Measurements from ENCODE around the gene DHH. TPM values are rescaled to one million over a fixed set of nuclear protein-coding genes. Genes with fewer than 3 reads are reported as not detected.
"Not testable (repeated sequence)": the region's sequence is repeated elsewhere in the genome, so short reads cannot be mapped to it uniquely, and the experiment has no call there.

DHH gene
- total RNA-seq, 1 experiment from 2014 or later = not detected

GRCh38 chr12:49137476-49137875, 42.9 kb upstream of the DHH start:
- CTCF ChIA-PET = no interaction called here
- intact Hi-C loops (cut with micrococcal nuclease; ENCODE audit: unreplicated experiment) = no loop called here
- no peaks in the 10 kb centered on the region for H3K27me3 Mint-ChIP-seq (ENCODE audit: unreplicated experiment)

GRCh38 chr12:49136997-49137396, 42.4 kb upstream of the DHH start:
- H3K9me3 Mint-ChIP-seq (ENCODE audit: low read depth, unreplicated experiment); H3K4me1 Mint-ChIP-seq (ENCODE audit: low read depth, unreplicated experiment); BruUV-seq (replicated peaks); H3K27me3 Mint-ChIP-seq (ENCODE audit: unreplicated experiment); intact Hi-C loops (cut with micrococcal nuclease; ENCODE audit: unreplicated experiment); H3K36me3 Mint-ChIP-seq (ENCODE audit: insufficient read depth, unreplicated experiment); H3K4me3 Mint-ChIP-seq (ENCODE audit: low read depth, unreplicated experiment); DNase-seq; H3K27ac Mint-ChIP-seq (ENCODE audit: unreplicated experiment); CTCF ChIA-PET: not testable (repeated sequence)

More at GRCh38 chr12:49137476-49137875, 42.9 kb upstream of the DHH start:
- Mint-ChIP-seq H3K4me3 (ENCODE audit: low read depth, unreplicated experiment) (no peak overlapping the region), H3K27ac (ENCODE audit: unreplicated experiment) (no peak overlapping the region), H3K9me3 (ENCODE audit: low read depth, unreplicated experiment) (no peaks in the 10 kb centered on the region), H3K4me1 (ENCODE audit: low read depth, unreplicated experiment) (no peaks in the 10 kb centered on the region), H3K36me3 (ENCODE audit: insufficient read depth, unreplicated experiment) (no peaks in the 10 kb centered on the region)
- BruUV-seq (replicated peaks) = no TSS peak
- DNase-seq = no peak
- TF ChIP-seq CTCF (IDR thresholded peaks at IDR 0.05; ENCODE audit: unreplicated experiment) = no peak

GRCh38 chr12:49133590-49133989, 39.0 kb upstream of the DHH start:
- BruUV-seq (replicated peaks) = no TSS peak
- H3K27ac Mint-ChIP-seq (ENCODE audit: unreplicated experiment) = no peak overlapping the region
- no peak for TF ChIP-seq CTCF (IDR thresholded peaks at IDR 0.05; ENCODE audit: unreplicated experiment)
- intact Hi-C loops (cut with micrococcal nuclease; ENCODE audit: unreplicated experiment) = loop anchor here (2.0 kb wide), 1 partner anchor 101 kb away; no protein-coding TSS in a partner anchor
- peaks cover 8% of the 10 kb centered on the region for H3K4me1 Mint-ChIP-seq (ENCODE audit: low read depth, unreplicated experiment)
- DNase-seq = no peak
- CTCF ChIA-PET = no interaction called here
- H3K4me3 Mint-ChIP-seq (ENCODE audit: low read depth, unreplicated experiment) = no peak overlapping the region
- H3K9me3 Mint-ChIP-seq (ENCODE audit: low read depth, unreplicated experiment) = no peaks in the 10 kb centered on the region
- peaks cover 34% of the 10 kb centered on the region for H3K36me3 Mint-ChIP-seq (ENCODE audit: insufficient read depth, unreplicated experiment)
- H3K27me3 Mint-ChIP-seq (ENCODE audit: unreplicated experiment) = no peaks in the 10 kb centered on the region

- no peaks in the 10 kb centered on the region for H3K27me3 Mint-ChIP-seq (ENCODE audit: unreplicated experiment)
- peak overlapping the region; percentile 86 for H3K4me3 Mint-ChIP-seq (ENCODE audit: low read depth, unreplicated experiment)
- intact Hi-C loops (cut with micrococcal nuclease; ENCODE audit: unreplicated experiment) = loop anchor here (2.0 kb wide), 1 partner anchor 102 kb away; no protein-coding TSS in a partner anchor
- CTCF ChIA-PET = interaction anchor here (0.7 kb wide), 1 partner anchor 605 kb away, joined by 4 read pairs; no protein-coding TSS in a partner anchor
- peaks cover 34% of the 10 kb centered on the region for H3K36me3 Mint-ChIP-seq (ENCODE audit: insufficient read depth, unreplicated experiment)
- H3K9me3 Mint-ChIP-seq (ENCODE audit: low read depth, unreplicated experiment) = no peaks in the 10 kb centered on the region
- no peak for TF ChIP-seq CTCF (IDR thresholded peaks at IDR 0.05; ENCODE audit: unreplicated experiment)
- H3K27ac Mint-ChIP-seq (ENCODE audit: unreplicated experiment) = no peak overlapping the region
- BruUV-seq (replicated peaks) = no TSS peak
- DNase-seq = no peak
- peaks cover 8% of the 10 kb centered on the region for H3K4me1 Mint-ChIP-seq (ENCODE audit: low read depth, unreplicated experiment)
These were observed 38.4 kb upstream of the DHH start for GRCh38 chr12:49133014-49133413.

GRCh38 chr12:49131894-49132461, 37.4 kb upstream of the DHH start:
- H3K4me3 Mint-ChIP-seq (ENCODE audit: low read depth, unreplicated experiment) = peak overlapping the region; percentile 86
- no peak for DNase-seq
- CTCF ChIA-PET = interaction anchor here (0.5 to 1.9 kb wide), 4 partner anchors 42 to 319 kb away, joined by 3 to 12 read pairs (median 5); no protein-coding TSS in a partner anchor
- BruUV-seq (replicated peaks) = TSS peak; percentile 73
- peaks cover 8% of the 10 kb centered on the region for H3K4me1 Mint-ChIP-seq (ENCODE audit: low read depth, unreplicated experiment)
- no peaks in the 10 kb centered on the region for H3K9me3 Mint-ChIP-seq (ENCODE audit: low read depth, unreplicated experiment)
- H3K27ac Mint-ChIP-seq (ENCODE audit: unreplicated experiment) = peak overlapping the region; percentile 91
- H3K27me3 Mint-ChIP-seq (ENCODE audit: unreplicated experiment) = no peaks in the 10 kb centered on the region
- H3K36me3 Mint-ChIP-seq (ENCODE audit: insufficient read depth, unreplicated experiment) = peaks cover 37% of the 10 kb centered on the region
- intact Hi-C loops (cut with micrococcal nuclease; ENCODE audit: unreplicated experiment) = loop anchor here (2.0 kb wide), 1 partner anchor 103 kb away; no protein-coding TSS in a partner anchor
- no peak for TF ChIP-seq CTCF (IDR thresholded peaks at IDR 0.05; ENCODE audit: unreplicated experiment)

All from Calu3 (cell line).